ENCODE measurements around the gene TCIRG1. TPM values are rescaled to one million over a fixed set of nuclear protein-coding genes. Genes with fewer than 3 reads are reported as not detected.

TCIRG1 gene
- total RNA-seq, 2 donors from 2014 or later, result 187 to 207 TPM

DNA sequence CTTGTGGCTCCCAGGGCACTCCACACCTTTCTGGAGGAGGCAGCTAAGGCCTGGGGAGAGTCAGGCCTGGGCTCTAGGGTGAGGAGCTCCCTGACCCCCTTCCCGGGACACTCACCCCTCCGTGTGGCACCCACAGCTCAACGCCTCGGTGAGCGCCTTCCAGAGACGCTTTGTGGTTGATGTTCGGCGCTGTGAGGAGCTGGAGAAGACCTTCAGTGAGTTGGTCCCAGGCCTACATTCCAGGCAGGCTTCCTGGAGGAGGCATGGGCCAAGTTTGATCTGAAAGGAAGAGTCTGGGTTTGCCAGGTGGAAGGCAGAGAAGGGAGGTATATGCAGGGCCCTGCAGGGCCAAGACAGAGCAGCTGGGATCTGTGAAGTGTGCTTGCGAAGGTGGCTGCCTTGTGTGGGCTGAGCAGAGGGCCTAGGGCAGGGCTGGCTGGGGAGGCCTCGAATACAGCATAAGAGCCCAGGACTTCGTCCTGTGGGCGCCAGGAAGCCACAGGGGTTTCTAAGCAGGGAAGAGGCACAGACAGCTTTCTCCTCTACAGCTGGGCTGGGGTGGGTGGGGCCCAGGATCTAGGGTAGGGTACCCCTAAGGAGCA, 2.9 kb downstream of the TCIRG1 start:
- H3K4me1 Mint-ChIP-seq, result peaks cover 24% of the 10 kb centered on the region
- DNase-seq, result no peak
- ATAC-seq, result no peak
- peak overlapping the region; percentile 31 for H3K4me3 Mint-ChIP-seq
- no peaks in the 10 kb centered on the region for H3K9me3 ChIP-seq (ENCODE audit: control insufficient read depth, low read length, poor library complexity, severe bottlenecking)
- no peaks in the 10 kb centered on the region for H3K36me3 Mint-ChIP-seq (ENCODE audit: low read depth)
- H3K27me3 Mint-ChIP-seq, result no peaks in the 10 kb centered on the region
- peak overlapping the region; percentile 89 for H3K27ac Mint-ChIP-seq

DNA sequence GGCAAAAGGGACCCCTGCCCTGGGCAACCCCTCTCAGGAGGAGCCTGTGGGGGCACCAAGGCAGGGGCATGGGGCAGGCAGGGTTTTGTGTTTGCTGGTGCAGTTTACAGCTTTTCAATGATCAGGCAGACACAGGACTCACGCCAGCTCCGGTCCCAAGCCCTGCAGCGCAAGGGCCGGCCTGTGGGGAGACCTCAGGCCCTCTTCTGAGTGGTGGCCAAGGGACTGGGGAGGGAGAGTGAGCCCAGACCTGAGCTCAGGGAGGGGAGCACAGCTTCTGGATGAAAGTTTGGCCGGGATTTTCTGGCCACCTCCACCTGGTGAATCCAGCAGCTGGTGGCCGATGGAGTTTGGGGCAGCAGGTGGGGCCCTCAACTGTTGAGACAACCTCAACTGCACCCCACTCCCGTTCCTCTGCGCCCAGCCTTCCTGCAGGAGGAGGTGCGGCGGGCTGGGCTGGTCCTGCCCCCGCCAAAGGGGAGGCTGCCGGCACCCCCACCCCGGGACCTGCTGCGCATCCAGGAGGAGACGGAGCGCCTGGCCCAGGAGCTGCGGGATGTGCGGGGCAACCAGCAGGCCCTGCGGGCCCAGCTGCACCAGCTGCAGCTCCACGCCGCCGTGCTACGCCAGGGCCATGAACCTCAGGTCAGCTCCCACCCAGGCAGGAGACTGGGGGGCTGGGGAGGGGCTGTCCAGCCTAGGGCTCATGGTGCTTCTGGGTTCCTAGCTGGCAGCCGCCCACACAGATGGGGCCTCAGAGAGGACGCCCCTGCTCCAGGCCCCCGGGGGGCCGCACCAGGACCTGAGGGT, 3.6 kb downstream of the TCIRG1 start:
- no peaks in the 10 kb centered on the region for H3K9me3 ChIP-seq (ENCODE audit: control insufficient read depth, low read length, poor library complexity, severe bottlenecking)
- Mint-ChIP-seq H3K36me3 (ENCODE audit: low read depth) (no peaks in the 10 kb centered on the region), H3K27ac (peak overlapping the region; percentile 89), H3K27me3 (no peaks in the 10 kb centered on the region), H3K4me3 (no peak overlapping the region), H3K4me1 (peaks cover 19% of the 10 kb centered on the region)
- ATAC-seq, result no peak
- DNase-seq, result no peak

DNA sequence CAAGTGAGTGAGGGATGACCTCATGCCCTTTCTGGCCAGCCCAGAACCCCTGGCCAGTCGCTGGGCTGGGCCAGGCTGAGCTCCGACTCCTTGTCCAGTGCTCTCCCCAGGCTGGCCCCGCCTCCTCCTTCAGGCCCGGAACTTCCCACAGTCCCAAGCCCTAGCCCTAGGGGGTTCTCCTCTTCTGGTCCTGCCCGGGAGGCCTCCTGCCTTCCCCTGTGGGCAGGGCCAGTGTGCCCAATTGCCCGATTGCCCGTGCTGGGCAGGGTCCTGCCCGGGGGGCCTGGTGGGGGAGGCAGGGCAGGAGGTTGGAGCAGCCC, 4.2 kb downstream of the TCIRG1 start:
- ATAC-seq (no peak), DNase-seq (no peak)
- H3K36me3 Mint-ChIP-seq (ENCODE audit: low read depth), result no peaks in the 10 kb centered on the region
- no peaks in the 10 kb centered on the region for H3K9me3 ChIP-seq (ENCODE audit: control insufficient read depth, low read length, poor library complexity, severe bottlenecking)
- H3K27me3 Mint-ChIP-seq, result no peaks in the 10 kb centered on the region
- H3K4me1 Mint-ChIP-seq, result peaks cover 19% of the 10 kb centered on the region
- no peak overlapping the region for H3K27ac Mint-ChIP-seq
- no peak overlapping the region for H3K4me3 Mint-ChIP-seq

DNA sequence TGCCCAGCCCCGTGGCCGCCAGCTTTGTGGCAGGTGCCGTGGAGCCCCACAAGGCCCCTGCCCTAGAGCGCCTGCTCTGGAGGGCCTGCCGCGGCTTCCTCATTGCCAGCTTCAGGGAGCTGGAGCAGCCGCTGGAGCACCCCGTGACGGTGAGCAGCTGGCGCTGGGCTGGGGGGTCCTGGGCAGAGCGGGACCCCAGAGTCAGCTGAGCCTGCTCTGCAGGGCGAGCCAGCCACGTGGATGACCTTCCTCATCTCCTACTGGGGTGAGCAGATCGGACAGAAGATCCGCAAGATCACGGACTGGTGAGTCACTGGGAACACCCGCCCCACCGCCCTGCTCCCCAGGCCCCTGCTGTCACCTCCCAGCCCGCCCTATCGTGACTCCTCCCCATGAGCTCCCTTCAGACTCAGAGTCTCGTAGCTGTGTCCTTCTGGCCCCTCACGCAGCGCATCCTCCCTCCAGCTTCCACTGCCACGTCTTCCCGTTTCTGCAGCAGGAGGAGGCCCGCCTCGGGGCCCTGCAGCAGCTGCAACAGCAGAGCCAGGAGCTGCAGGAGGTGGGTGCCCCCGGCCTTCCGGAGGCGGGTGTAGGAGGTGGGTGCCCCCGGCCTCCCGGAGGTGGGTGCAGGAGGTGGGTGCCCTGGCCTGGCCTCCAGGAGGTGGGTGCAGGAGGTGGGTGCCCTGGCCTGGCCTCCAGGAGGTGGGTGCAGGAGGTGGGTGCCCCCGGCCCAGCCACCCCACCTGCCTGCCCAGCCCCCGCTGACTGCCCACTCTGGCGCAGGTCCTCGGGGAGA, 4.7 kb downstream of the TCIRG1 start:
- H3K9me3 ChIP-seq (ENCODE audit: control insufficient read depth, low read length, poor library complexity, severe bottlenecking), result no peaks in the 10 kb centered on the region
- ATAC-seq (no peak), DNase-seq (no peak)
- Mint-ChIP-seq H3K4me3 (no peak overlapping the region), H3K27me3 (no peaks in the 10 kb centered on the region), H3K4me1 (peaks cover 19% of the 10 kb centered on the region), H3K27ac (no peak overlapping the region), H3K36me3 (ENCODE audit: low read depth) (no peaks in the 10 kb centered on the region)

DNA sequence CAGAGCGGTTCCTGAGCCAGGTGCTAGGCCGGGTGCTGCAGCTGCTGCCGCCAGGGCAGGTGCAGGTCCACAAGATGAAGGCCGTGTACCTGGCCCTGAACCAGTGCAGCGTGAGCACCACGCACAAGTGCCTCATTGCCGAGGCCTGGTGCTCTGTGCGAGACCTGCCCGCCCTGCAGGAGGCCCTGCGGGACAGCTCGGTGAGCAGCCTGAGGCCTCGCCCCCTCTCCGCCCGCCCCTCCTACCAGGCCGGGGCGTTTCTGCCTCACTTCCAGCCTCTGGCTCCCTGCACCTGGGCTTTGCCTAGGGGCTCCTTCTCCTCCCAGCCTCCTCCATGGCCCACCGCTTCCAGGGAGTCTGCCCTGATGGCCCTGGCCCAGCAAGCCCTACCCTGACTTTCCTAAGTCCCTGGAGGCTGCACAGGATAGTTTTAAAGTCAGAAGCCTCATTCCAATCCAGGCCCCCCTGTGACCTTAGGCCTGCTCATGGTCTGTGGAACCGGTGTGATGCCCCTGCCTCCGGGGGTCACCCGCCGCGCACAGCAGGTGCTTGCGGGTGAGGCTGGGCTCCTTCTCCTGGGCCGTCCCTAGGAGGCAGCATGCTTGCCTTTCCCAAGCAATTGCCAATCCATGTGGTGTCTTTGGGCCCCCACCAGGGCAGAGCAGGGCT, 5.5 kb downstream of the TCIRG1 start:
- H3K27ac Mint-ChIP-seq, result no peak overlapping the region
- peaks cover 18% of the 10 kb centered on the region for H3K4me1 Mint-ChIP-seq
- no peaks in the 10 kb centered on the region for H3K36me3 Mint-ChIP-seq (ENCODE audit: low read depth)
- no peak for ATAC-seq
- H3K9me3 ChIP-seq (ENCODE audit: control insufficient read depth, low read length, poor library complexity, severe bottlenecking), result no peaks in the 10 kb centered on the region
- no peaks in the 10 kb centered on the region for H3K27me3 Mint-ChIP-seq
- no peak for DNase-seq
- H3K4me3 Mint-ChIP-seq, result no peak overlapping the region

DNA sequence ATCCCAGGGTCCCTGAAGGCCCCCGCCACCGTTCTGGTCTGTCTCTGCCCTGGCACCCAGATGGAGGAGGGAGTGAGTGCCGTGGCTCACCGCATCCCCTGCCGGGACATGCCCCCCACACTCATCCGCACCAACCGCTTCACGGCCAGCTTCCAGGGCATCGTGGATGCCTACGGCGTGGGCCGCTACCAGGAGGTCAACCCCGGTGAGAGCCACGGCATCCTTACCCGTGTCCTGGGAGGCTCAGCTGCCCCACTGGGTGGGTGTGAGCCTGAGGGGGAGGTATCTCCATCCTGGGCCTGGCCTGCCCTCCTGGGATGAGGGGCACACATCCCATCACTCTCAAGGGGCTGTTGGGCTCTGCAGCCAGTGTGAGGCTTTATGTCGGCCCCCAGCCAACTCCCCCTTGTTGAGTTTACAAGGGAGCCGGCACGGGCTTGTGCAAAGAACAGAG, 6.1 kb downstream of the TCIRG1 start:
- Mint-ChIP-seq H3K27me3 (no peaks in the 10 kb centered on the region), H3K36me3 (ENCODE audit: low read depth) (no peaks in the 10 kb centered on the region)
- no peak for DNase-seq

DNA sequence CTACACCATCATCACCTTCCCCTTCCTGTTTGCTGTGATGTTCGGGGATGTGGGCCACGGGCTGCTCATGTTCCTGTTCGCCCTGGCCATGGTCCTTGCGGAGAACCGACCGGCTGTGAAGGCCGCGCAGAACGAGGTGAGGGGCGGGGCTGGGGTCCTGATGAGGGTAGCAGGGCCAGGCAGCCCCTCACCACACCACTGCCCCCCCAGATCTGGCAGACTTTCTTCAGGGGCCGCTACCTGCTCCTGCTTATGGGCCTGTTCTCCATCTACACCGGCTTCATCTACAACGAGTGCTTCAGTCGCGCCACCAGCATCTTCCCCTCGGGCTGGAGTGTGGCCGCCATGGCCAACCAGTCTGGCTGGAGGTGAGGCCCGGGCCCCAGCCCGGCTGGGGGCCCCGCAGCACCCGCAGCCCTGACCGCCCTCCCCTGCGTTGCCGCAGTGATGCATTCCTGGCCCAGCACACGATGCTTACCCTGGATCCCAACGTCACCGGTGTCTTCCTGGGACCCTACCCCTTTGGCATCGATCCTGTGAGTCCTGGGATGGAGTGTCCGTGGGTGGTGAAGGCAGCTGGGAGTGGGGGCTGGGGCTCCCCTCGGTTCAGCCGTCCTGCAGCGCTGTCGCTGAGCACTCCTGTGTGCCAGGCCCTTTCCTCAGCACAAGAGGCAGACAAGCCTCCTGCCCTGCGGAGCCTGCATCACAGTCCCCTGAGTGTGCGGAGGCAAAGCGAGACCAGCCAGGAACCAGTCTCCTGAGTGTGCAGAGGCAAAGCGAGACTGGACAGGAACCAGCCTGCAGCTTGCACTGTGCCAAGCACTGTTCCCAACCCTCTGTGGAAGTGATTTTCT, 8.8 kb downstream of the TCIRG1 start:
- no peak overlapping the region for H3K4me3 Mint-ChIP-seq
- ATAC-seq, result no peak
- no peaks in the 10 kb centered on the region for H3K27me3 Mint-ChIP-seq
- H3K36me3 Mint-ChIP-seq (ENCODE audit: low read depth), result no peaks in the 10 kb centered on the region
- peak overlapping the region; percentile 14 for H3K27ac Mint-ChIP-seq
- DNase-seq, result no peak
- peaks cover 5% of the 10 kb centered on the region for H3K4me1 Mint-ChIP-seq
- H3K9me3 ChIP-seq (ENCODE audit: control insufficient read depth, low read length, poor library complexity, severe bottlenecking), result no peaks in the 10 kb centered on the region

More for the DNA sequence above, 6.1 kb downstream of the TCIRG1 start:
- no peaks in the 10 kb centered on the region for H3K9me3 ChIP-seq (ENCODE audit: control insufficient read depth, low read length, poor library complexity, severe bottlenecking)
- Mint-ChIP-seq H3K4me3 (no peak overlapping the region), H3K4me1 (peaks cover 15% of the 10 kb centered on the region), H3K27ac (no peak overlapping the region)
- no peak for ATAC-seq

DNA sequence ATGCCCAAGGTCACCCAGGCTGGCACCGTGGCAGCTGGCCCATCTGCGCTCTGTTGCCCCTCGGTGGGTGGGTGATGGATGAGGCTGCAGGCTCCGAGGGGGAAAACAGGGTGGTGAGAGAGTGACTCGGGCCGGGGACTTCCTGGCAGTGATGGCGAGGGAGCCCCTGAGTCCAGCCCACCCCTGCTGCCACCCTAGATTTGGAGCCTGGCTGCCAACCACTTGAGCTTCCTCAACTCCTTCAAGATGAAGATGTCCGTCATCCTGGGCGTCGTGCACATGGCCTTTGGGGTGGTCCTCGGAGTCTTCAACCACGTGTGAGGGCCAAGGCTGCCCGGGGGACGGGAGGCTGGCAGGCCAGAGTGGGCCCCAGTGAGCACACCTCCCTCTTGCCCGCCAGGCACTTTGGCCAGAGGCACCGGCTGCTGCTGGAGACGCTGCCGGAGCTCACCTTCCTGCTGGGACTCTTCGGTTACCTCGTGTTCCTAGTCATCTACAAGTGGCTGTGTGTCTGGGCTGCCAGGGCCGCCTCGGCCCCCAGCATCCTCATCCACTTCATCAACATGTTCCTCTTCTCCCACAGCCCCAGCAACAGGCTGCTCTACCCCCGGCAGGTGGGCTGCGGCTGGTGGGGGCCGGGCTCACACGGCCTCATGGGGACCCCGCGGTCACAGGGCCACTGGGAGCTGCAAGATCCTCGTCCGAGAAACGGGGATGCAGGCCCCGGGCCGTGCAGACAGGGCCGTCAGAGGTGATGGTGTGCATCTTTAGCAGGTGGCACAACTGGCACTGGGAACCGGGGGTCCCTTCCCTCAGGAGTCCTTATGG, 10.1 kb downstream of the TCIRG1 start:
- Mint-ChIP-seq H3K36me3 (ENCODE audit: low read depth) (no peaks in the 10 kb centered on the region), H3K27ac (peak overlapping the region; percentile 8), H3K4me3 (no peak overlapping the region), H3K4me1 (peaks cover 5% of the 10 kb centered on the region), H3K27me3 (no peaks in the 10 kb centered on the region)
- ATAC-seq (no peak), DNase-seq (no peak)
- H3K9me3 ChIP-seq (ENCODE audit: control insufficient read depth, low read length, poor library complexity, severe bottlenecking), result no peaks in the 10 kb centered on the region

DNA sequence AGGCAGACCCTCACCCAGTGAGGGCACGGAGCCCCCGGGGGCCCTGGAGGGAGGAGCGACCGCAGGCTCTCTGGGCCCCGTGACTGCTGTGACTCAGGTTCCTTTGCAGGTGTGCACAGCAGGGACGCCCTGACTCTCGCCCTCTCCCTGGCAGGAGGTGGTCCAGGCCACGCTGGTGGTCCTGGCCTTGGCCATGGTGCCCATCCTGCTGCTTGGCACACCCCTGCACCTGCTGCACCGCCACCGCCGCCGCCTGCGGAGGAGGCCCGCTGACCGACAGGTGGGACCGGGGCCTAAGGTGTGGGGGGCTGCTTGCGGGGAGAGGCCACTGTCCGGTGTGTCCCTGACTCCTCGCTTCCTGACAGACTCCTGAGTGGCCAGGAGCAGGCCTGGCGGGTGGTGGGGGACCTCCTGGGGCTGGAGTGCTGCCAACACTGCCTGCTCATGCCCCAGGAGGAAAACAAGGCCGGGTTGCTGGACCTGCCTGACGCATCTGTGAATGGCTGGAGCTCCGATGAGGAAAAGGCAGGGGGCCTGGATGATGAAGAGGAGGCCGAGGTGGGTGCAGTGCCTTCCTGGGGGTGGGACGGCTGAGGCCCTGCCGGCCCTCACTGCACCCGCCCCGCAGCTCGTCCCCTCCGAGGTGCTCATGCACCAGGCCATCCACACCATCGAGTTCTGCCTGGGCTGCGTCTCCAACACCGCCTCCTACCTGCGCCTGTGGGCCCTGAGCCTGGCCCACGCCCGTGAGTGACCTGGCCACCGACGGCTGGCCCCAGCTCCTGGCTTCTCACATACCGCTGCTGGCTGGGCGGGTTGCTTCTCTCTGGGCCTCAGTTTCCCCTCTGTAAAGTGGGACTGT, 10.9 kb downstream of the TCIRG1 start:
- Mint-ChIP-seq H3K27ac (no peak overlapping the region), H3K4me3 (no peak overlapping the region), H3K27me3 (no peaks in the 10 kb centered on the region), H3K36me3 (ENCODE audit: low read depth) (no peaks in the 10 kb centered on the region), H3K4me1 (peaks cover 2% of the 10 kb centered on the region)
- H3K9me3 ChIP-seq (ENCODE audit: control insufficient read depth, low read length, poor library complexity, severe bottlenecking), result no peaks in the 10 kb centered on the region
- ATAC-seq, result no peak
- DNase-seq, result no peak

DNA sequence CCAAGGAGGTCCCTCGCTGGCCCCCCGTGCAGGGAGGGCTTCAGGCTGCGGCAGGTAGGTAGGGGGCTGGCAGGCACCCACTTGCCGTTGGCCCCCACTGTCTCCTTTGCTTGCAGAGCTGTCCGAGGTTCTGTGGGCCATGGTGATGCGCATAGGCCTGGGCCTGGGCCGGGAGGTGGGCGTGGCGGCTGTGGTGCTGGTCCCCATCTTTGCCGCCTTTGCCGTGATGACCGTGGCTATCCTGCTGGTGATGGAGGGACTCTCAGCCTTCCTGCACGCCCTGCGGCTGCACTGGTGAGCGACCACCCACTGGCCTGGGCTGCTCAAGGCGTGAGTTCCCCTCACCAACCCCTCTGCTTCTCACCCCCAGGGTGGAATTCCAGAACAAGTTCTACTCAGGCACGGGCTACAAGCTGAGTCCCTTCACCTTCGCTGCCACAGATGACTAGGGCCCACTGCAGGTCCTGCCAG, 11.6 kb downstream of the TCIRG1 start:
- DNase-seq (no peak), ATAC-seq (no peak)
- Mint-ChIP-seq H3K27me3 (no peaks in the 10 kb centered on the region), H3K4me3 (no peak overlapping the region), H3K36me3 (ENCODE audit: low read depth) (no peaks in the 10 kb centered on the region), H3K4me1 (peaks cover 2% of the 10 kb centered on the region), H3K27ac (peak overlapping the region; percentile 24)
- no peaks in the 10 kb centered on the region for H3K9me3 ChIP-seq (ENCODE audit: control insufficient read depth, low read length, poor library complexity, severe bottlenecking)

All from T-helper 17 cell (primary cell).